HepG2 (cell line): ENCODE measurements around the gene PMVK. TPM values are rescaled to one million over a fixed set of nuclear protein-coding genes. Genes with fewer than 3 reads are reported as not detected.
A peak's percentile ranks its signal among the peaks of the same experiment; 100 is the strongest.

ENCODE experiments used
- ATAC-seq: fragments of 200-7000 bp; cut with Tn5 transposase; 3 replicates; pipeline ENCODE4 v1.9.1; 2020; ENCODE audit warnings: mild to moderate bottlenecking, moderate library complexity
- BruUV-seq: library from RNA; stranded (reverse); fragments of 400-500 nt; replicated peaks from 2 replicates; lab custom pipeline; 2021; lab: Mats Ljungman, UMichigan
- CTCF ChIA-PET: fragments of 300-600 bp; formaldehyde crosslinking; extraction: SDS; loops from one replicate; lab custom pipeline; 2021; ENCODE audit warnings: low total read pairs, inconsistent platforms, low intra/inter-chr PET ratio; lab: Yijun Ruan, JAX
- POLR2A ChIA-PET: fragments of 350-600 bp; sonication (Branson Sonifier 250); formaldehyde crosslinking; loops from one replicate; lab custom pipeline; 2020; ENCODE audit warnings: antibody characterized with exemption, inconsistent platforms; lab: Yijun Ruan, JAX
- DNase-seq: peaks from one replicate; pipeline ENCODE4 v3.0.0-alpha.2; 2015; ENCODE audit warnings: low spot score
- FAIRE-seq: peaks from 3 replicates; lab custom pipeline; 2011; peaks lifted over from hg19 to GRCh38; lab: Jason Lieb, UNC
- H2AFZ ChIP-seq: one replicate; pipeline ENCODE4 v1.6.1; 2011; ENCODE audit warnings: low read length, inconsistent platforms
- H3K27ac ChIP-seq: fragments of 300-600 bp; 3 replicates; pipeline ENCODE4 v1.8.0; 2011; ENCODE audit warnings: mixed run types, mild to moderate bottlenecking, mixed read lengths, low read length, inconsistent platforms; ENCODE audit not compliant: insufficient read depth; ENCODE audit errors: extremely low read length
- H3K27me3 ChIP-seq, 2 experiments: fragments of 200-600 bp in 1 of 2; 2 replicates in 1 of 2; 3 replicates in 1 of 2; pipeline versions ENCODE4 v1.6.0 to v1.8.0; 2011; ENCODE audit warnings: low read length in 2 of 2, mild to moderate bottlenecking in 2 of 2, moderate library complexity in 2 of 2, inconsistent platforms in 1 of 2; ENCODE audit not compliant: insufficient read depth in 2 of 2, control insufficient read depth in 1 of 2
- H3K36me3 ChIP-seq, 2 experiments: fragments of 200-600 bp in 1 of 2; replicated peaks in 1 of 2; 2 replicates in 1 of 2; 3 replicates in 1 of 2; pipeline versions ENCODE4 v1.5.1 to v1.8.0; 2011; ENCODE audit warnings: low read length in 2 of 2, inconsistent platforms in 1 of 2; ENCODE audit not compliant: insufficient read depth in 2 of 2, control insufficient read depth in 1 of 2
- H3K4me1 ChIP-seq: 2 replicates; pipeline ENCODE4 v1.5.1; 2012; ENCODE audit warnings: low read length, inconsistent platforms; ENCODE audit not compliant: insufficient read depth
- H3K4me2 ChIP-seq: 2 replicates; pipeline ENCODE4 v1.6.0; 2011; ENCODE audit warnings: low read depth, low read length, inconsistent platforms
- H3K4me3 ChIP-seq, 3 experiments: fragments of 200-600 bp in 1 of 3; sonication (generic), shearing (Covaris generic) in 1 of 3; replicated peaks in 1 of 3; 2 replicates each; pipeline ENCODE4 v1.5.1; 2011 to 2016; ENCODE audit warnings: low read length in 3 of 3, inconsistent platforms in 2 of 3, low read depth in 2 of 3, mild to moderate bottlenecking in 2 of 3, control low read depth in 1 of 3, mixed read lengths in 1 of 3; ENCODE audit not compliant: insufficient read depth in 1 of 3
- H3K79me2 ChIP-seq: one replicate; pipeline ENCODE4 v1.6.1; 2011; ENCODE audit warnings: low read length, inconsistent platforms; ENCODE audit not compliant: insufficient read depth
- H3K9ac ChIP-seq: 2 replicates; pipeline ENCODE4 v1.6.0; 2011; ENCODE audit warnings: mild to moderate bottlenecking, low read depth, low read length, inconsistent platforms; ENCODE audit not compliant: insufficient read depth
- H3K9me3 ChIP-seq: 2 replicates; pipeline ENCODE4 v1.5.1; 2012; ENCODE audit warnings: mild to moderate bottlenecking, low read length
- H4K20me1 ChIP-seq: 2 replicates; pipeline ENCODE4 v1.6.0; 2011; ENCODE audit warnings: inconsistent platforms, mild to moderate bottlenecking, low read length, moderate library complexity; ENCODE audit not compliant: insufficient read depth
- ELF1 ChIP-seq: sonication (generic); formaldehyde crosslinking; IDR thresholded peaks from 2 replicates; pipeline ENCODE4 v1.4.0; 2020; ENCODE audit warnings: missing genetic modification reagents
- KLF11 ChIP-seq: IDR thresholded peaks from 2 replicates; pipeline ENCODE4 v1.6.1; 2016; ENCODE audit warnings: missing compliant biosample characterization
- MAFF ChIP-seq: IDR thresholded peaks from 2 replicates; pipeline ENCODE4 v1.6.1; 2011; ENCODE audit warnings: low read depth, low read length, improper control_type of control experiment
- MAFK ChIP-seq, 2 experiments: IDR thresholded peaks in 1 of 2; conservative IDR thresholded peaks in 1 of 2; 2 replicates each; pipeline ENCODE4 v1.6.1; 2011; ENCODE audit warnings: improper control_type of control experiment in 2 of 2, low read length in 2 of 2
- MXI1 ChIP-seq: IDR thresholded peaks from 3 replicates; pipeline ENCODE4 v1.6.1; 2012; ENCODE audit warnings: low read depth, low read length, inconsistent platforms, borderline replicate concordance
- SRSF1 ChIP-seq: fragments of 200-400 bp; formaldehyde crosslinking; optimal IDR thresholded peaks from 2 replicates; pipeline ENCODE3; 2017; ENCODE audit warnings: mild to moderate bottlenecking, low read depth, low read length, moderate library complexity
- TP53 ChIP-seq: sonication (generic); formaldehyde crosslinking; conservative IDR thresholded peaks from 2 replicates; pipeline ENCODE4 v1.4.0; 2020; ENCODE audit warnings: missing genetic modification reagents
- USF2 ChIP-seq, 2 experiments: sonication (generic) in 1 of 2; formaldehyde crosslinking in 1 of 2; IDR thresholded peaks; 2 replicates each; pipeline versions ENCODE4 v1.5.1 to v1.6.1; 2011 to 2020; ENCODE audit warnings: borderline replicate concordance in 1 of 2, low read depth in 1 of 2, low read length in 1 of 2, mild to moderate bottlenecking in 1 of 2, missing genetic modification reagents in 1 of 2, moderate library complexity in 1 of 2
- ZNF317 ChIP-seq: sonication (generic); formaldehyde crosslinking; IDR thresholded peaks from 2 replicates; pipeline ENCODE4 v1.5.0; 2020; ENCODE audit warnings: mild to moderate bottlenecking, missing genetic modification reagents
- WGBS: methylation state at CpG from one replicate; pipeline ENCODE4 v1.1.6; 2017; ENCODE audit warnings: low lambda C conversion rate; 5-methylcytosine and 5-hydroxymethylcytosine counted together
- in situ Hi-C: cut with HindIII; loops from 2 replicates; pipeline ENCODE4 v1.10.0; 2017; ENCODE audit warnings: low pct_unique_long_range_greater_than_20kb; ENCODE audit not compliant: extremely low pct_ligation_motif_present
- intact Hi-C: fragments of 100-400 bp; cut with micrococcal nuclease; formaldehyde crosslinking; loops from one replicate; pipeline ENCODE4 v1.10.0; 2022; ENCODE audit not compliant: unreplicated experiment
- polyA plus RNA-seq, 8 experiments: library from polyadenylated mRNA; depleted of rRNA in 3 of 8; stranded (reverse) in 7 of 8; unstranded in 1 of 8; fragments of >200 nt; fragmentation: Illumina TruSeq in 4 of 8; extraction: Trizol in 4 of 8; gene quantifications; 2 replicates each; pipeline versions ENCODE4 v1.2.1 to v1.2.3, GENCODE V29; 2011 to 2016; ENCODE audit warnings: low read depth in 4 of 8, missing spikeins in 1 of 8, mixed read lengths in 1 of 8; ENCODE audit not compliant: insufficient read depth in 1 of 8
- total RNA-seq, 5 experiments: library from RNA; depleted of rRNA; stranded (reverse); fragments of >200 nt; fragmentation: Illumina TruSeq; extraction: Trizol; gene quantifications; 2 replicates each; pipeline ENCODE4 v1.2.3, GENCODE V29; 2016; ENCODE audit warnings: low read depth in 1 of 5
- TF ChIP-seq, protein P1 (sequence below): sonication (generic); IDR thresholded peaks from 2 replicates; pipeline ENCODE4 v1.6.1; 2016; ENCODE audit warnings: low read depth, borderline replicate concordance

Gene PMVK
- total and polyA plus RNA-seq, 2 of the 13 experiments (the other 11 are each of a cell fraction or from before 2014, with no cell fraction given): 3.9 to 12.6 TPM

GRCh38 chr1:154913273-154913672 is 23.2 kb downstream of the PMVK start:
- ATAC-seq (peak; percentile 35; the same call in 1 of the 3 replicates), FAIRE-seq (no peak), DNase-seq (peak; percentile 12)
- ChIA-PET CTCF (no interaction called here), POLR2A (interaction anchor here (0.9 to 1.3 kb wide), 2 partner anchors 8 to 19 kb away, joined by 3 to 14 read pairs; no protein-coding TSS in a partner anchor)
- no peaks in the 10 kb centered on the region for H3K79me2 ChIP-seq
- H3K9ac ChIP-seq: no peak overlapping the region
- WGBS: 48% methylated on average over 3 of the region's 3 CpGs
- H3K27ac ChIP-seq: no peak overlapping the region
- H3K27me3 ChIP-seq: no peaks in the 10 kb centered on the region
- H3K36me3 ChIP-seq: no peaks in the 10 kb centered on the region
- no peak overlapping the region for H3K4me2 ChIP-seq
- H2AFZ ChIP-seq: no peak overlapping the region
- in situ Hi-C loops (no loop called here), intact Hi-C loops (no loop called here)
- TF ChIP-seq, protein P1, sequence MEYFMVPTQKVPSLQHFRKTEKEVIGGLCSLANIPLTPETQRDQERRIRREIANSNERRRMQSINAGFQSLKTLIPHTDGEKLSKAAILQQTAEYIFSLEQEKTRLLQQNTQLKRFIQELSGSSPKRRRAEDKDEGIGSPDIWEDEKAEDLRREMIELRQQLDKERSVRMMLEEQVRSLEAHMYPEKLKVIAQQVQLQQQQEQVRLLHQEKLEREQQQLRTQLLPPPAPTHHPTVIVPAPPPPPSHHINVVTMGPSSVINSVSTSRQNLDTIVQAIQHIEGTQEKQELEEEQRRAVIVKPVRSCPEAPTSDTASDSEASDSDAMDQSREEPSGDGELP: peak; percentile 25; the same call in 1 of the 2 replicates
- TF ChIP-seq USF2 (IDR thresholded peaks at IDR 0.05; ENCODE audit: low read depth, low read length) (no peak), USF2 (CRISPR knock-in tag; IDR thresholded peaks at IDR 0.05; ENCODE audit: borderline replicate concordance) (peak; percentile 28; the same call in 1 of the 2 replicates), KLF11 (CRISPR knock-in tag) (no peak), ZNF317 (0 out of 2 replicates have a peak, but pooled peaks have one; percentile 43), SRSF1 (no peak), MAFK (conservative IDR thresholded peaks at IDR 0.05 in 1 of 2, IDR thresholded peaks at IDR 0.05 in 1 of 2; ENCODE audit: low read length in 2 of 2) (peak; percentile 43 to 45; a peak in 2 of 4 replicates), MXI1 (no peak), ELF1 (no peak), MAFF (peak; percentile 62; the same call in 1 of the 2 replicates), TP53 (CRISPR knock-in tag) (no peak)
- no peaks in the 10 kb centered on the region for H3K9me3 ChIP-seq
- no peak overlapping the region for H3K4me3 ChIP-seq
- peaks cover 35% of the 10 kb centered on the region for H3K4me1 ChIP-seq
- BruUV-seq: no TSS peak
- H4K20me1 ChIP-seq: no peaks in the 10 kb centered on the region
